Measurements from ENCODE around the gene GAPDH.
"Not testable (repeated sequence)": the region's sequence is repeated elsewhere in the genome, so short reads cannot be mapped to it uniquely, and the experiment has no call there.

Gene GAPDH

GRCh38 chr12:6569786-6570185 is 35.5 kb downstream of the GAPDH start:
- no peak for DNase-seq

DNA sequence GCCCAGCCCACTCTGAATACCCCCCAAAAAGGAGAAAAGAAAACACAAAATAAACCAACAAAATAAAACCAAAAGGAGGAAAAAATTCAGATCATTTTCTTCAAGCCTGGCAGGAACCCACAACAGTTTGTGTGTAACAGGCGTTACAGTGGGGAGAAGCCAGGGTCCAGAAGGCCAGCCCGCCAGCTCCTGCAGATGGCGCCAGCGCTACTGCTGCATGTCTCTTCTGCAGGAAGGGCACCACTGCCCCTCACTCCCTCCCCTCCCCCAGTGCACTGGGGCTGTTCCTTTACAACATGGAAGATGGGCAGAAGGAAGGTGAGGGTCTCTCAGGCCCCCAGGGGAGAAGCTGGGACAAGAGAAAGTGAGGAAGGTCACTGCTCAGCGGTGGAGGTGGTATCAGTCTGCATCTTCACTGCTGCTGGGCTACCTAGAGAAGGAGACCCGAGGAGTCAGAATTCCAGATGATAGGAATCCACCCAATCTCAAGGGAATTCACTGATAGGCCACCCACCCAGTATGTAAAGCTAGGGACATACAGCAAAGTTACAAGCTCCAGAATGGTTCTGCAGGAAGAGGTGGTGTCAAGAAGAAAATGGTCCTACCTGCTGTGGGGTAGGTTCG is 36.1 kb downstream of the GAPDH start:
- DNase-seq = peak; percentile 15

- no peak for DNase-seq
Observed at GRCh38 chr12:6573001-6573400, 38.7 kb downstream of the GAPDH start.

DNA sequence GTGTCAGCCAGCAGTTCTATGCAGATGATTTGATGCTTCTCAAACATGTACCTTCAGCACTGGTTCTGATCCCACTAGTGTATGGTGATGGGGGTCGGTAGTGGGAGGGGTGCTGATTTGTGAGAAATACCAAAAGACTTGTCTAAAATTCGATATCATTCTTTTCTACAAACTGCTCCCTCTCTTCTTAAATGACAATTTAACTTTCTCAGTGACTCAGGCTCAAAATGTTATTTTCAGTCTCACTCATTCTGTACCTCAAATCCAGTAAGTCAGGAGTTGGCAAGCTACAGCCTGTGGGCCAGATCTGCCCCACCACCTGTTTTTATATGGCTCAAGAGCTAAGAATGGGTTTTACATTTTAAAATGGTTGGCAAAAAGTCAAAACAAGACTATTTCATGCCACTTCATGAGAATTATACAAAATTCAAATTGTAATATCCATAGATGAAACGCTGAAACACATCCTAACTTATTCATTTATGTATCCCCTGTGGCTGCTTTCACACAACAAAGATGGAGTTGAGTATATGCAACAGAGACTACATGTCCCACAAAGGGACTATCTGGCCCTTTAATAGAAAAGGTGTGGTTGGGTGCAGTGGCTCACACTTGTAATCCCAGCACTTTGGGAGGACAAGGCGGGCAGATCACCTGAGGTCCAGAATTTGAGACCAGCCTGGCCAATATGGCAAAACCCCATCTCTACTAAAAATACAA is 40.4 kb downstream of the GAPDH start:
- DNase-seq = no peak

DNA sequence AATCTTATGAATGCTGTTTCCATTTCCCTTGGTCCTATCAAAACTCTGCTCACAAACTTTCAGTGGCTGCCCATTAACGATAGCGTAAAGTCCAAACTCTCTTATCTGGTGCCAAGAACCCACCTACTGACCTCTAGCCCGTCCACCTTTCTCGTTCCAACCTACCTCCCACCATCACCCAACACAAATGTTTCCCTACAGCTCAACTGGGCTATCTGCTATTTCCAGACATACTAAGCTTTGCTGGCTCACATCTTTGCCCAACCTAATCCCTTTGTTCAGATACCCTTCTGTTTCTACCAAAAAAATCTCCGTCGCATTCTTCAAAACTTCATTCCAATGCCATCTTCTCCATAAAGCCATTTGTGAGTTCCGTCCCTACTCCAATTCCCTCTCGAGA is 41.3 kb downstream of the GAPDH start:
- DNase-seq = no peak

DNA sequence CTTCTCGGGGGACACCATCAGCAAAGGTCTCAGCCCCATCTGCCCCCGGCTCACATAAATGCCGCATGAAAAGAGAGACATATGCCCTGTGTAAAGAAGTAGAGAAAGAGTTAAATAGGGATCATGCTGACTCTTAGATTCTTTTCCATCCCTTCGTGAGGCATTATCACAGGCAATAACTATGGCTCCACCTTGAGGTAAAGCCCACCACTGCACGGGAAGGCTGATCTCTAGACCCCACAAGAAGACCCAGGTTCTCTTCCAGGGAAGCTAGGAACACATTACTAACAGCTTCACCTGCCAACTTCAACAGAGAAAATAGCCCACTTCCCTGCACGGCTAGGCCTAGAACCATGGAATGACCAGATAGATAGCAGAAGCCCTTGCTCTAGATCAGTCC is 47.9 kb downstream of the GAPDH start:
- no peak for DNase-seq

- DNase-seq = no peak
Observed at GRCh38 chr12:6582959-6583358, 48.6 kb downstream of the GAPDH start.

- DNase-seq = no peak
Observed at GRCh38 chr12:6584293-6584692, 50.0 kb downstream of the GAPDH start.

DNA sequence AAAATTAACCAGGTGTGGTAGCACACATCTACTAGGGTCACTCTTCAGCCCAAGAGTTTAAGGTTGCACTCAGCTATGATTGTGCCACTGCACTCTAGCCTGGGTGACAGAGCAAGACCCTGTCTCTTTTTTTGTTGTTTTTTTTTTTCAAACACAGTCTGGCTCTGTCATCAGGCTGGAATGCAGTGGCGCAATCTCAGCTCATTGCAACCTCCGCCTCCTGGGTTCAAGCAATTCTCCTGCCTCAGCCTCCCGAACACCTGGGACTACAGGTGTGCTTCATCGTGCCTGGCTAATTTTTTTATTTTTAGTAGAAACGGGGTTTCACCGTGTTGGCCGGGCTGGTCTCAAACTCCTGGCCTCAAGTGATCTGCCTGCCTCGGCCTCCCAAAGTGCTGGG is 52.3 kb downstream of the GAPDH start:
- DNase-seq = not testable (repeated sequence)

Measured in COR-L47 (cell line).